Measurements from ENCODE around the gene ITGA8. TPM values are rescaled to one million over a fixed set of nuclear protein-coding genes. Genes with fewer than 3 reads are reported as not detected.

ITGA8 gene
- total and polyA plus RNA-seq, 9 donors: 3.5 to 58.0 (median 6.8) TPM

GRCh38 chr10:15474671-15475070 is 245.1 kb downstream of the ITGA8 start:
- TF ChIP-seq CTCF (IDR thresholded peaks at IDR 0.05) (no peak), EP300 (IDR thresholded peaks at IDR 0.05) (no peak), POLR2A (IDR thresholded peaks at IDR 0.05) (no peak)
- H3K36me3 ChIP-seq: no peaks in the 10 kb centered on the region
- no peaks in the 10 kb centered on the region for H3K27me3 ChIP-seq
- H3K9me3 ChIP-seq: no peaks in the 10 kb centered on the region
- no peak overlapping the region for H3K27ac ChIP-seq
- H3K4me3 ChIP-seq: no peak overlapping the region
- 78 to 82% (median 79%) methylated on average over 2 of the region's 2 CpGs for WGBS, 3 donors
- intact Hi-C loops (cut with DNase I): no loop called here
- no peak for DNase-seq
- no peaks in the 10 kb centered on the region for H3K4me1 ChIP-seq (ENCODE audit: insufficient read depth)

GRCh38 chr10:15473396-15473767 is 246.3 kb downstream of the ITGA8 start:
- WGBS, 3 donors: 50 to 74% (median 64%) methylated on average over 5 of the region's 5 CpGs
- intact Hi-C loops (cut with DNase I): no loop called here
- no peaks in the 10 kb centered on the region for H3K36me3 ChIP-seq

GRCh38 chr10:15472431-15473395 is 247.0 kb downstream of the ITGA8 start:
- H3K27ac ChIP-seq: no peak overlapping the region
- no peaks in the 10 kb centered on the region for H3K9me3 ChIP-seq
- intact Hi-C loops (cut with DNase I): no loop called here
- WGBS, 3 donors: 44 to 57% (median 55%) methylated on average over 16 of the region's 16 CpGs
- H3K4me3 ChIP-seq: no peak overlapping the region
- DNase-seq: no peak
- no peak for TF ChIP-seq CTCF (IDR thresholded peaks at IDR 0.05)
- TF ChIP-seq POLR2A (IDR thresholded peaks at IDR 0.05): no peak
- no peak for TF ChIP-seq EP300 (IDR thresholded peaks at IDR 0.05)
- H3K4me1 ChIP-seq (ENCODE audit: insufficient read depth): no peaks in the 10 kb centered on the region
- H3K27me3 ChIP-seq: no peaks in the 10 kb centered on the region
- H3K36me3 ChIP-seq: no peaks in the 10 kb centered on the region

More at GRCh38 chr10:15473396-15473767, 246.3 kb downstream of the ITGA8 start:
- no peak for DNase-seq
- Histone ChIP-seq H3K27me3 (no peaks in the 10 kb centered on the region), H3K9me3 (no peaks in the 10 kb centered on the region), H3K4me3 (no peak overlapping the region), H3K27ac (no peak overlapping the region), H3K4me1 (ENCODE audit: insufficient read depth) (no peaks in the 10 kb centered on the region)
- TF ChIP-seq POLR2A (IDR thresholded peaks at IDR 0.05) (no peak), CTCF (IDR thresholded peaks at IDR 0.05) (no peak), EP300 (IDR thresholded peaks at IDR 0.05) (no peak)

- intact Hi-C loops (cut with DNase I): no loop called here
Measured at GRCh38 chr10:15472008-15472407, 247.7 kb downstream of the ITGA8 start.

More at GRCh38 chr10:15472008-15472407, 247.7 kb downstream of the ITGA8 start:
- no peak overlapping the region for H3K4me3 ChIP-seq
- no peak for DNase-seq
- H3K36me3 ChIP-seq: no peaks in the 10 kb centered on the region
- H3K9me3 ChIP-seq: no peaks in the 10 kb centered on the region
- TF ChIP-seq POLR2A (IDR thresholded peaks at IDR 0.05) (no peak), CTCF (IDR thresholded peaks at IDR 0.05) (no peak)
- no peak overlapping the region for H3K27ac ChIP-seq
- WGBS, 3 donors: 14 to 39% (median 18%) methylated on average over 6 of the region's 6 CpGs
- H3K4me1 ChIP-seq (ENCODE audit: insufficient read depth): no peaks in the 10 kb centered on the region
- no peaks in the 10 kb centered on the region for H3K27me3 ChIP-seq

Data from ovary (tissue), 9 donors.